ENCODE data around the gene RSPH1.
A peak's percentile ranks its signal among the peaks of the same experiment; 100 is the strongest.

The RSPH1 gene

GRCh38 chr21:42531771-42532170, 35.7 kb upstream of the RSPH1 start:
- DNase-seq = no peak

GRCh38 chr21:42530167-42530518, 34.1 kb upstream of the RSPH1 start:
- DNase-seq = no peak

- no peak for DNase-seq
Observed at GRCh38 chr21:42527489-42528158, 31.6 kb upstream of the RSPH1 start.

- DNase-seq = no peak
Observed at GRCh38 chr21:42527127-42527488, 31.1 kb upstream of the RSPH1 start.

- DNase-seq = no peak
Observed at GRCh38 chr21:42526379-42526727, 30.3 kb upstream of the RSPH1 start.

GRCh38 chr21:42525676-42526378, 29.8 kb upstream of the RSPH1 start:
- no peak for DNase-seq

GRCh38 chr21:42525029-42525581, 29.1 kb upstream of the RSPH1 start:
- DNase-seq = peak; percentile 17

GRCh38 chr21:42524341-42525028, 28.5 kb upstream of the RSPH1 start:
- DNase-seq = peak; percentile 38

GRCh38 chr21:42523941-42524340, 27.9 kb upstream of the RSPH1 start:
- no peak for DNase-seq

GRCh38 chr21:42523211-42523610, 27.2 kb upstream of the RSPH1 start:
- DNase-seq = no peak

- DNase-seq = no peak
Observed at GRCh38 chr21:42522771-42523170, 26.7 kb upstream of the RSPH1 start.

- no peak for DNase-seq
Observed at GRCh38 chr21:42522271-42522670, 26.2 kb upstream of the RSPH1 start.

- no peak for DNase-seq
Observed at GRCh38 chr21:42521805-42522204, 25.8 kb upstream of the RSPH1 start.

GRCh38 chr21:42521384-42521783, 25.4 kb upstream of the RSPH1 start:
- no peak for DNase-seq

GRCh38 chr21:42520628-42521253, 24.7 kb upstream of the RSPH1 start:
- peak; percentile 15 for DNase-seq

- DNase-seq = no peak
Observed at GRCh38 chr21:42518626-42519025, 22.6 kb upstream of the RSPH1 start.

- DNase-seq = peak; percentile 84
Observed at GRCh38 chr21:42518215-42518614, 22.2 kb upstream of the RSPH1 start.

- peak; percentile 63 for DNase-seq
Observed at GRCh38 chr21:42515708-42516502, 19.9 kb upstream of the RSPH1 start.

- no peak for DNase-seq
Observed at GRCh38 chr21:42514883-42515228, 18.8 kb upstream of the RSPH1 start.

- peak; percentile 11 for DNase-seq
Observed at GRCh38 chr21:42513985-42514882, 18.2 kb upstream of the RSPH1 start.
